ENCODE data around the gene STK38.

DNA sequence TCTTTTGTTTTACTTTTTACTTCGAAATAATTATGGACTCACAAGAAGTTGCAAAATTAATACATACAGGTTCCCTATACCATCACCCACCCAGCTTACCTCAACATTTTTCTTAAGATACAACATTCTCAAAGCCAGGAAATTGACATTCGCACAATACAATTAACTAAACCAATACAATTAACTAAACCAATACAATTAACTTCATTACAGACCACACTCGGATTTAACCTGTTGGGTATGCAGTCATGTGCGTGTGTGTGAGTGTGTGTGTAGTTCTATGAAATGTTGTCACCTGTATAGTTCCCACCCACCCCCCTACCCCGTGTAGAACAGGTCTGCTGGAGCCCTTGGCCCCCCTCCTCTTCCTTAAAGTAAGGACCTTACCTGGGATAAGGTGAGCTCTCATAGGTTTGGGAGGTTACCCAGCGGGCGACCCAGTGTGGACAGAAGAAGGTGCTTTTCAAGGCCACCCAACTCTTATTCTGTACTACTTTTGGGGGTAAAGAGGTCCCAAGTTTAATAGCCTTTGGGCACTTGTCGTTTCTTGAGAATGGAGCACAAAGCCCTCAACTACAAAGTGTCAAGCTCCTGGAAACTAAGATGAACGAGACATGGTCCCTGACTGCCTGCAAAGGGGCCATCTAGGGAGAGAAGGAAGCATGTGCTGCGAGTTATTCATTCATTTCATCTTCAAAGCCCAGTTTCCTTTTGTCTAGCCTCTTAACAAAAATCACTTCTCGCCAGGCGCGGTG is 544 bp upstream of the STK38 start:
- TF ChIP-seq CTCF (conservative IDR thresholded peaks at IDR 0.05; ENCODE audit: low read depth, low read length) (no peak), EZH2 (IDR thresholded peaks at IDR 0.05; ENCODE audit: borderline replicate concordance, low read depth, low read length, poor library complexity, severe bottlenecking) (no peak)

Data from A673 (cell line).